GM18511 (cell line): Measurements from ENCODE around the gene POFUT1.
"Not testable (repeated sequence)": the region's sequence is repeated elsewhere in the genome, so short reads cannot be mapped to it uniquely, and the experiment has no call there.

ENCODE experiments used
- ATAC-seq: cut with Tn5 transposase; IDR thresholded peaks from one replicate; pipeline ENCODE4 v1.9.1; 2021; ENCODE audit warnings: mild to moderate bottlenecking, moderate library complexity; ENCODE audit not compliant: unreplicated experiment

The POFUT1 gene

DNA sequence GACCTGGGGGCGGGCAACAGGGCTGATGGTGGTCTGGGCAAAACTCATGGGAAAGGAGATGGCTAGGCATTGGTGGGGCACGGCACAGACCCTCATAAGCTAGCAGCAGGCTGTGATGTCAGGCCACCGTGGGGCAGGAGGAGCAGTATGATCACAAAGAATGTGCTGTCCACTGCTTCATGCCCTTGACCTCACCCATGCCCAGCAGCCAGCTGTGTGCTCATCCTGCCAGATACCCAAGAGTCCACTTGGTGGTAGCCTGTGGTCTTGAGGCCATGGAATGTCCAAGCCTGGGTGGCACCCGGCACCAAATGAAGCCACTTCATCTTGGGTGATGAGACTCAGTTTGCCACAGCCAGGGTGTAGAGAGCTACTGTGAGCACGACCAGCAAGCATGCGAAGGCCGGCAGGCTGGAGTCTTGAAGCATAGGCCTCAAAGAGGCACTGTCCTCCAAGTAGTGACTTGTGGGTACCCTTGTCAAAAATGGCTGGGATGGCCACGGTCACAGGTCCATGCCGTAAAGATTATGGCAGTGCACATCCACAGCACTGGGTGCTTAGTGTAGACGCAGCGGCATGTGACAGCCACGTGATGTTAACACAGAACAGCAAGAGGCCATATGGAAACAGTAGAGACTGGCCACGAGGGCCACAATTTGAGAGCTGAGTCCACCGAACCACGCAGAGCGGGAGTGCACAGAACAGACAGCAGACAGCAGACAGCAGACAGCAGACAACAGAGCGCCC, 19.1 kb upstream of the POFUT1 start:
- no peak for ATAC-seq

DNA sequence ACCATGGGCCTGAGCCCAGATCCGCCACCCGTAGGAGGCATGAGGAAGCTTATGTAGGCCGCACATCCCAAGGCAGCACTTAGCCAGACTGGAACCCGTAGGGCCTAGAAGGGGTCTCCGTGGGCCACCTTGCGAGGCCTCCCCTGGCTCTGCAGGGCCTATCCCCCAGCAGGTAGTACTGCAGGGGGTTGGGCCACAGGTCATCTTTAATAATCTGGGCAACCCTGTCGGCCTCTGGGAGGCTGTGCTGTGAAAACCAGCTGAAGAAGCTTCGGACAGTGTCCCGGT, 18.6 kb upstream of the POFUT1 start:
- ATAC-seq, result no peak

DNA sequence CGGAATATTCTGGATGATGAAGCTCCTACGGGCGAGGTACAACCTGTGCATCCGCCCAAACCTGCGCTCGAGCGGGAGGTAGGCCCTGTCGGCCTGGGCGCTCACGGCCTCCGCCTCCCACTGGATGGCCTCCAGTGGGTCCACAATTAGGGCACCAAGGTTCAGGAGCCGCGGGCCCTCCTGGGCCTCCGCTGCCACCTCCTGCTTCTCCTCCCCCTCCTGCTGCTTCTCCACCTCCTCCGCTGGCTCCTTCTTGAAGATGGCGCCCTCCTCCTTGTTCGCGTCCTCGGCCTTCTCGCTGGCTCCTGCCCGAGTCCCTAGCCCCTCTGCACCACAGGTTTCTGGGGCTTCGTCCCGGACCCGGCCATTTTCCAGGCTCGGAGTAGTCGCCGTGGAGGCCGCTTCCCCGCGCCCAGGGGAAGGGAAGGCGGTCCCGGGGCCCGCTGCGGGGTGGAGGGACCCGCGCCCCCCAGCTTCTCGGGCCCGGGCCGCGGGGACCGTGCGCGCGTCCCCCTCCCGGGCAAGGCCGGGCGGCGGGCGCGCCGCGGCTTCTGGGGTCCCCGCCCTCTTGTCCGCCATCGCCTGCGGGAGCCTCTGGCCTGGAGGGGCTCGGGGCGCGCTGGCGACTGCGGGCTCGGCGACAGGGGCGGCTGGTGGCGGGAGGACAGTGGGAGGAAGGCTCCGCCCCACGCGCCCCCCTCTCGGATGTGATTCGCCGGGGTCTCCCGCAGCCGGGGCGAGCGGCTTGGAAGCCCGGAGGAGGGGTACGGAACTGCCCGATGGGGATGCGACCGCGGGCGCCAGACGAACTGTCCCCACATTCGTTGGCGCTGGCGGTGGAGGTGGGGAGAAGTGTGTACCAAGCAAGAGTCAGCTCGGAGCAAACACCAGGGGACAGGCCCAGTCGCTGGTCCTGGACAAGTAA, 17.7 kb upstream of the POFUT1 start:
- peak; percentile 60 for ATAC-seq

- ATAC-seq, result no peak
Measured at GRCh38 chr20:32190616-32191415, 16.9 kb upstream of the POFUT1 start.

DNA sequence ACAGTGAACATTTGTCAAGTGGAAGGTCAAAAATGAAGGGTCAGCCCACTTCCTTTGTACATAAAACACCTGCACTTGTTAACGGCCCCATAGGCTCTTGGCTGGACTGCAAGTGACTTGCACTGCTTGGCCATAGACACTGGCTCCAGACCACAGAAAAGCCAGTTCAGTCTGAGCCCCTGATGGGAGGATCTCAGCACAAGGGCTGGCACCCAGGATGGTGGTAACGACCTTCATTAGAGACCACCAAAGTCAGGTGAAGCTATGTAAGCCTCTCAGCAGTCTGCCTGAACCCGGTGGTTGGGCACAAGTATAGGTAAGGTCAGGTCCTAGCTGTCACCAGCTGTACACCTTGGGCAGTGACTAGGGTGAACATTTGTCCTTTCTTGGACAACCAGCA, 16.3 kb upstream of the POFUT1 start:
- no peak for ATAC-seq

GRCh38 chr20:32191873-32192272, 15.8 kb upstream of the POFUT1 start:
- no peak for ATAC-seq

- ATAC-seq, result no peak
Measured at GRCh38 chr20:32192698-32193097, 15.0 kb upstream of the POFUT1 start.

- ATAC-seq, result not testable (repeated sequence)
Measured at GRCh38 chr20:32193336-32193735, 14.3 kb upstream of the POFUT1 start.

DNA sequence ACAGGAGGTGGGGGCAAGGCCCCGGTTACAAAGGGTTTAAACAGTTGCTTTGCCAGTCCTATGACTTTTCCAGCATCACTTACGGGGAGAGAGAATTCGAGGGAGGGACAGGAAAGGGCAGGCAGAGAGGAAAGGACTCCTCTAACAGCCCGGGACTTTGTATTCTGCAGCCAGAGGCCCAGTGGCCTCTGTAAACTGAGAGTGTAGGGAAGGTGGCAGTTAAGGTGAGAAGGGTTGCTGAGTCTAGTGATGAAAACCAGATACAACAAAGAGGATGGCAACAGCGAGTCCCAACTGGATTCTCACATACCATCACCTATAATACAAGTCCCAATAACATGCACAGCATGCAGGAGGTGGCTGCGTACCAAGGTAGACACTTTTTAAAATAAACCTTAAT, 13.7 kb upstream of the POFUT1 start:
- no peak for ATAC-seq

DNA sequence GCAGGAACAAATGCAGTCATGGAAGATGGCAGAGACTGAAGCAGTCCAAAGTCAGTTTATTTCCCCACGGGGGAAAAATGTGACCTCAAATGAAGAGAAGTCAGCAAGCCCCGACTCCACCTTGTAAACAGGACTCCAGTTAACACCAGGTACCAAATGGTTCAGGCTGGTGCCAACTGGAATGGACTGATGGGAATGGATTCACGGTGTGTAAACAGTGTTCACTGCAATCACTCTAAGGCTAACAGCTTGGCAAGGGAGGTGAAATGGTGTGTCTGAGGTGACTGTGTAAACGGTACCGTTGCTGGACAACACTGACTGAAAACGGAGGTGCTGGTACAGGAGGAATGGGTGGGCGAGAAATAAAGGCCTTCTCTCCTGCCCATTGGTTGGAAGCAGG, 12.1 kb upstream of the POFUT1 start:
- ATAC-seq, result no peak

DNA sequence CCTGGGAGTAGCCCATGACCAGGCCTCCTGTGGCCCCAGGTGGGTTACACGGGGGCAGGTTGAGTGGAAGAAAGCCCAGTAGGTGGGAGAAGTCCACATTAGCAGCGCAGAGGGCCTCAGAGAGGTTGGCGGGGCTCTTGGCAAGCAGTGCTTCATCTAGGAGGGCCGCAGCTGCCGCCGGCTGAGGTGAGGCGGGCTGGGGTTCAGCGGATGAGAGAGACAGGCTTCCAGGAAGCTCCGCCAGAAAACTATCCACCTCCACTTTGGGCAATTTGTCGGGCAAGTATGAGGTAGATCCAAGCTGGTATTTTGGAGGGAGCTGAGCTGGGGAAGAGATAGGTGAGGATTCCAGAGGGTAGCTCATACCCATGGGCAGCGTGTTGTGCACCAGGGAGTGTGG, 11.1 kb upstream of the POFUT1 start:
- not testable (repeated sequence) for ATAC-seq

- ATAC-seq, result not testable (repeated sequence)
Measured at GRCh38 chr20:32197136-32197535, 10.5 kb upstream of the POFUT1 start.

GRCh38 chr20:32199006-32199405, 8.7 kb upstream of the POFUT1 start:
- ATAC-seq, result no peak

DNA sequence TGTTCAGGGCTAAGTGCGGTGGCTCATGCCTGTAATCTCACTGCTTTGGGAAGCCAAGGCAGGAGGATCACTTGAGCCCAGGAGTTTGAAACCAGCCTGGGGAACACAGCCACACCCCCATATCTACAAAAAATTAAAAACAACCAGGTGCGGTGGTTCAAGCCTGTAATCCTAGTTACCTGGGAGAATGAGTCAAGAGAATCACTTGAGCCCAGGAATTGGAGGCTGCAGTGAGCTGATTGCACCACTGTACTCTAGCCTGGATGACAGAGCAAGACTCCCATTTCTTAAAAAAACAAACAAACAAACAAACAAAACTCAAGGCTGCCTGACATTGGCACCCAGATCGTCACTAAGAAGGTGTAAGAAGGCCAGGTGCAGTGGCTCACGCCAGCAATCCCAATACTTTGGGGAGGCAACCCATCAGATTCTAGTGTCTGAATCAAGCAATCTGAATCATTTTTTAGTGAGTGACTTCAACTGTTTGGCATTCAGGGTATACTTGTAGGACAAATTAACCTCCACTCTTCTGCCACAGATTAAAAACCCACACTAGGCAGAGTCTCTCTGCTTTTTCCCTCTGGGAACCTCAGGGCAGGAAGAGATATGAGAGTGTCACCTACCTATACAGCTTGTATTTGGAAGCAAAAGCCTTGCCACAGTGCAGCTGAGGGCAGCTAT, 6.2 kb upstream of the POFUT1 start:
- no peak for ATAC-seq

DNA sequence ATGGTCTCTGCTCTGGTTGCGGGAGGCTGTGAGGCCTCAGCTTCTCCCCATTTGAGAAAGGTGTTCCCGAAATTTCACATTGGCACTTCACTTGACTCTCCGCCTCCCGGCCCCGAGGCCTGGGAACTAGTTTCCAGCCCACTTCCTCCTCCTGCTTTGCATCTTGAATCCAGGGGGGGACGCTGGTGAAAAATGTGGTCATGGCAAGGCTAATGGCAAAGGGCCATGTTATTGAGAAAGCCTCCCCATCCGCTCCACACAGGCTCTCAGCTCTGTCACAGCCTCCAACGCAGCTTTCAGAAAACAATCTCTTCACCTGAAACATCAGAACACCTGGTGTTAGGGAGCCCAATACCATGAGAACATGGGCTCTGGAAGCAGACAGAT, 5.7 kb upstream of the POFUT1 start:
- ATAC-seq, result no peak

DNA sequence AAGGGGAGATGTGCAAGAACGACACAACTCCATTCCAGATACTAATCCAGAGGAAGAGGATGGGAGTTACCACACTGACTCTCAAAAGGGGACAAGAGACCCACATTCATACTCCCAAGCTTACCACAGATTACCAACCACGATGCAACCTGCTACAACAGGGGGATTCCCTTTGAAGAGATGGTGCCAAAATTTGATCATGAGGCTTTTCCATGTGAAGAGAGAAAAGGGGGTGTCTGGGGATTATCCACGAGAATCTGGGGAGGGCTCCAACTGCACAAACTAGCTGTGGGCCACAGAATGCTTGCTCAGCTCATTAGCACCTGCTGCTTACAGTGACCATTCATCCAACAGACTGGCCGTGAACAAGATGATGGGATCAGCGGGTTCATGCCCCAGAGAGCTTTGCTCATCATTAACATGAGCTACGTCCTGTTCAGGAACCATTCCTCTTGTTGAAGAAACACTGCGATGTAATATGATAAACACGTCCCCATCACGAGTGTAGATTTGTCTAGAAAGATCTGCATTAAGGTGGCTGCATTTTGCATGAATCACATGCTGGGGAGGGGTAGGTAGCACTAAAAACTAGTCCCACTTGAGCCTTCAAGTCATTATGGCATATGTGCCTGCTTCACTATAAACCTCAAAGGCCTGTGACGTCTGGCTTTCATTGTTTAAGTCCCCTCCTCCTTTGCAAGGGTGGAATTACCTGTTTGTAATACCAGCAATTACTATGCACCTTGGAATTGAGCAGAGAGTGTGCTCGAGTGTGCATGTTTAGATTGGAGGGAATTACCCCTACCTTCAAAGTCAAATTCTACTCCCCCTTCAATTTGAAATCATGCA, 4.1 kb upstream of the POFUT1 start:
- ATAC-seq, result no peak

DNA sequence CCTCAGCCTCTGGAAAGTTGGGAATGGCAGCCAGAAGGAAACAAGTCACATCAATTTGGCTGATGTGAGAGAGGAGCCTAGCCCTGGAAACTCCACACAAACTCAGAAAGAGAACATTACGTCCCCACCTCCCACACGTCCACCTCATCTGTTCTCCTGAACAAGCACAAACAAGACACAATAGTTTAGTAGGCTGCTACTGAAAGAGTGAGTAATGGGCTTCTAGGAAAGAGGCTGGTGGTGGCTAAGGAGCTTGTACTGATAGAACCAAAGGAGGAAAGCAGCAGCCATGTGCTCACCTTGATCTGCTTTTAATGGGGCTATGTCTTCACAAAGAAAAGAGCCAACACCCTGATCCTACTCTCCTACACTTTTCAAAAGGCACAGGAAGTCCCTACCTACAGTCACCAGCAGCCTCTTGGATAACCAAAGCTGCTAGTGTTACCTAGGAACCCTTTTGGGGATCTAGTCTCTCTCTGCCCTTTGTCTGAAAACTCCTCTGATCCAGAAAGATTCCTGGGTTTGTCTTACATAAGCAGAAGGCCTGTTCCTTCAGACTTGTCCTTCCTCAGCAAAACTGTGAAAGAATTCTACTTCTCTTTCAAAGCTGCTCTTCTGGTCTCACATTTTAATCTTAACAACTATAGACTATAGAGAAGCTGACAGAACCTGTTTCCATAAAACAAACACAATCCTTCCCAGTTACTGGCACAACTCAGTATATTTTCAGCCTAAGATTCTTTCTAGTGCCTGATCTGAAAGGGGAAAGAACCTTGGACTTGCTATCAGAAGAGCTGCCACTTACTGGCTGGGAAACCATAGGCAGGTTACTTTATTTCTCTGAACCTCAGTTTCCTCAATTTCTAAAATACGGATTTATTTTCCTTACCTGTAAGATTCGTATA, 3.2 kb upstream of the POFUT1 start:
- no peak for ATAC-seq

DNA sequence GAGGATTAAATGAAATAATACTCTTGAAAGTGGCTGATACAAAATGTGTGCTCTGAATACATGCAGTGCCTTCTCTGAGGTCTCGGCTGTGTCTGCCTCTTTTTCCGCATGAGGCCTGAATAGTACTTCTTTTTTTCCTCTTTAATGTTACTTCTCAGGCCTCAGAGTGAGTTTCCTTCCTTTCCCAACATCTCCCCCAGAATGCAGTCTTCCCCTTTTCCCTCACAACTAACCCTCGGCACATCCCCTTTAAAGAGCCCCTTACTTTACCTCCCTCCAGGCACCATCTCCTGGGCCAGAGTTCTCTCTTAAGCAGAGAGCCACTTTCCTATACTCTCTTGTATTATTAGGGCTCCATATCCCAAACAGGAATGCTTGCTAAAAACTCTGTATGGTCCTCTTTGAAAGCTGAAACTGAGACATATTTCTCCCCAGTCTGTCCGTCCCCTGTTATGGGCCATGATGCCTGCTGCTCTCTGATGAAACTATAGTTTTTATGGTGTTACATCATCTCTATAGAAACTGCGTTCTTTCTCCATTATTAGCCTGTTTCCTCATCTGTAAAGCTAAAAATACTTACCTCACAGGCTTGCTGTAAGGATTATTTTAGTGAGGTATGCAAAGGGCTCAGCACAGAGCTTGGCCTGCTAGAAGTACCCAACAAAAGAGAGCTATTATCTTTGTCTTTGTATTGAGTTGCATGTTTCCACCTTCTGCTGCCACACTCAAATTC, 2.4 kb upstream of the POFUT1 start:
- ATAC-seq, result no peak
